Kidney (tissue), 14 donors: ENCODE data around the gene RNF11. TPM values are rescaled to one million over a fixed set of nuclear protein-coding genes. Genes with fewer than 3 reads are reported as not detected.

ENCODE experiments used
- DNase-seq, 5 donors: peaks; one replicate each; pipeline ENCODE4 v3.0.0-alpha.2; 2013 to 2020
- FAIRE-seq: peaks from 2 replicates; lab custom pipeline; 2012; peaks lifted over from hg19 to GRCh38; lab: Jason Lieb, UNC
- H3K27ac ChIP-seq, 2 donors: one replicate each; pipeline ENCODE4 v1.7.0; 2013; ENCODE audit warnings: low read depth in 2 of 2, low read length in 2 of 2, inconsistent platforms in 1 of 2
- H3K27me3 ChIP-seq: one replicate; pipeline ENCODE4 v1.7.1; 2013; ENCODE audit warnings: low read length, inconsistent platforms; ENCODE audit not compliant: control insufficient read depth, insufficient read depth
- H3K36me3 ChIP-seq, 3 donors: one replicate each; pipeline versions ENCODE4 v1.7.0 to v1.7.1; 2013; ENCODE audit warnings: low read length in 3 of 3, control low read depth in 1 of 3, inconsistent platforms in 1 of 3; ENCODE audit not compliant: insufficient read depth in 3 of 3, control insufficient read depth in 2 of 3
- H3K4me1 ChIP-seq, 3 donors: one replicate each; pipeline versions ENCODE4 v1.7.0 to v1.7.1; 2013; ENCODE audit warnings: low read length in 3 of 3, inconsistent platforms in 1 of 3, low read depth in 1 of 3; ENCODE audit not compliant: control insufficient read depth in 2 of 3, insufficient read depth in 2 of 3
- H3K4me3 ChIP-seq, 3 donors: one replicate each; pipeline versions ENCODE4 v1.7.0 to v1.8.1; 2013; ENCODE audit warnings: low read length in 3 of 3, control low read depth in 1 of 3, inconsistent platforms in 1 of 3
- H3K9ac ChIP-seq, 3 donors: one replicate each; pipeline versions ENCODE4 v1.7.0 to v1.7.1; 2013; ENCODE audit warnings: low read length in 3 of 3, control low read depth in 1 of 3, inconsistent platforms in 1 of 3
- H3K9me3 ChIP-seq, 3 donors: one replicate each; pipeline versions ENCODE4 v1.7.0 to v1.7.1; 2013; ENCODE audit warnings: low read length in 3 of 3, control low read depth in 1 of 3, inconsistent platforms in 1 of 3; ENCODE audit not compliant: control insufficient read depth in 2 of 3, insufficient read depth in 1 of 3
- intact Hi-C: fragments of 100-400 bp; cut with DNase I; formaldehyde crosslinking; loops from one replicate; pipeline ENCODE4 v1.11.1; 2022
- polyA plus RNA-seq: library from polyadenylated mRNA; stranded (reverse); fragments of 350-450 nt; fragmentation: Illumina TruSeq; extraction: RNeasy Lipid Tissue Mini Kit (QIAGEN cat#74804); gene quantifications from one replicate; pipeline ENCODE4 v1.2.3, GENCODE V29; 2014; ENCODE audit warnings: low read depth, low replicate concordance; ENCODE audit not compliant: insufficient read depth
- total RNA-seq: library from RNA; stranded (reverse); fragmentation: NEBNext Ultra II Directional; extraction: Animal tissue kit (Norgen Biotek cat#: 25700); gene quantifications from one replicate; pipeline ENCODE4 v1.2.1, GENCODE V29; 2021
- TF ChIP-seq, protein P1 (sequence below): IDR thresholded peaks from 3 replicates; pipeline ENCODE4 v1.5.1; 2012; ENCODE audit warnings: mild to moderate bottlenecking, moderate library complexity, borderline replicate concordance; ENCODE audit not compliant: insufficient read depth; ENCODE audit errors: extremely low read depth
- donor health status: control.
- donor health status: control.
- donor health status: control.
- donor health status: control.
- donor health status: control.
- donor health status: DM: yes; HTN: yes; CAD: no.
- donor health status: Normal renal cell carcinoma (clear cell type).

The RNF11 gene
- total and polyA plus RNA-seq, 2 donors from 2014 or later, result 62.5 to 105 TPM

DNA sequence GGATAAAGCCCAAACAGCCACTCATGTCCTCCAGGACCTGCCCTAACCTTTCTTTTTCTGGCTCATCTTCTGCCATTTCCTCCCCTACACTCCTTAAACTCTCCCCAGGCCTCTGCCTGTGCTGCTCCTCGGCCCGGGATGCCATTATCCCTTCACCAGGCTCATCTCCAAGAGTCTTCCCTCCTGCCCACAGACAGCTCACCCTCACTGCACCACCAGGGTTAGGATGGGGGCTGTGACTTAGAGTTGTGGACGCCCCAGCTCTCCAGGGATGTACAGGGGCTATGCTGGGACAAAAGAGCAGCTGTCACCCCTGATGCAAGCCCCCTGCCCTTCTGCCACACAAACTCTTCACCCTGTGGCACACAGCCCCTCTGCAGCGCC is 62.2 kb downstream of the RNF11 start:
- peaks cover 0 to 7% (median 0%) of the 10 kb centered on the region in 3 donors for H3K4me1 ChIP-seq
- intact Hi-C loops, result no loop called here
- no peak overlapping the region for H3K27ac ChIP-seq
- no peak overlapping the region for H3K4me3 ChIP-seq
- TF ChIP-seq, protein P1, sequence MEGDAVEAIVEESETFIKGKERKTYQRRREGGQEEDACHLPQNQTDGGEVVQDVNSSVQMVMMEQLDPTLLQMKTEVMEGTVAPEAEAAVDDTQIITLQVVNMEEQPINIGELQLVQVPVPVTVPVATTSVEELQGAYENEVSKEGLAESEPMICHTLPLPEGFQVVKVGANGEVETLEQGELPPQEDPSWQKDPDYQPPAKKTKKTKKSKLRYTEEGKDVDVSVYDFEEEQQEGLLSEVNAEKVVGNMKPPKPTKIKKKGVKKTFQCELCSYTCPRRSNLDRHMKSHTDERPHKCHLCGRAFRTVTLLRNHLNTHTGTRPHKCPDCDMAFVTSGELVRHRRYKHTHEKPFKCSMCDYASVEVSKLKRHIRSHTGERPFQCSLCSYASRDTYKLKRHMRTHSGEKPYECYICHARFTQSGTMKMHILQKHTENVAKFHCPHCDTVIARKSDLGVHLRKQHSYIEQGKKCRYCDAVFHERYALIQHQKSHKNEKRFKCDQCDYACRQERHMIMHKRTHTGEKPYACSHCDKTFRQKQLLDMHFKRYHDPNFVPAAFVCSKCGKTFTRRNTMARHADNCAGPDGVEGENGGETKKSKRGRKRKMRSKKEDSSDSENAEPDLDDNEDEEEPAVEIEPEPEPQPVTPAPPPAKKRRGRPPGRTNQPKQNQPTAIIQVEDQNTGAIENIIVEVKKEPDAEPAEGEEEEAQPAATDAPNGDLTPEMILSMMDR, result no peak
- FAIRE-seq, result no peak
- DNase-seq, result no peak
- no peaks in the 10 kb centered on the region for H3K36me3 ChIP-seq
- H3K27me3 ChIP-seq, result no peaks in the 10 kb centered on the region
- H3K9ac ChIP-seq, result no peak overlapping the region
- H3K9me3 ChIP-seq, result no peaks in the 10 kb centered on the region

DNA sequence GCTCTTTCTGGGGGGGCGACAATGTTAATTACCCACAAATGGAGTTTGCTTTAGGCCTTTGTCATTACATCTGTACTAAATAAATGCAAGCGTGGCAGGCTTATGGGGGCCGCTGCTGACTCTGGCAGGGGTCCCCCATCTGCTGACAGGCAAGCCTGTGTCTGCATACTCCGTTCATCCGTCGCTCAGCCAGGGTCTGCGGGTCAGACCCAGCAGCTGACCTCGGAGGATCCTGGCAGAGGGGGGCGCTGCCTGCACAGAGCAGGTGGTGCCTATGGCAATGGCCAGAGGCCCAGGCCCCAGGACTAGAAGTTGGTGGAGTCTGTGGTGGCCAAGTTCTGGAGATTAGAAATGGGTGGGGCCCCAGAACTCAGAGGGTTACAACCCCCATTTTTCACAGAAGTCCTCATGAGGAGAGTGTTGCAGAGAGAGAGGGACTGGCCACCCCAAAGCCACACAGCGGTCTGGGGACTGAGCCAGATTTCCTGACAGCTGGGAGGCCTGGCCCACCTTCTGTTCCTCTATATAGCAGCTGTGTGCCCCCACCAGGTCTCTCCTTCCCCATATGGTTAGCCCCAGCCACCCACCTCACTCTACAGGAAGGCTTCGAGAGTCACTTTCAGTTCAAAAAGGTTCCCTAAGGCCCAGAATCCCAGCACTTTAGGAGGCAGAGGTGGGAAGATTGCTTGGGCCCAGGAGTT is 63.3 kb downstream of the RNF11 start:
- Histone ChIP-seq H3K9ac (no peak overlapping the region), H3K9me3 (no peaks in the 10 kb centered on the region), H3K27ac (no peak overlapping the region), H3K36me3 (no peaks in the 10 kb centered on the region), H3K4me1 (peaks cover 0 to 7% (median 0%) of the 10 kb centered on the region in 3 donors), H3K4me3 (no peak overlapping the region), H3K27me3 (no peaks in the 10 kb centered on the region)
- FAIRE-seq (no peak), DNase-seq (no peak)
- TF ChIP-seq, protein P1, result no peak
- intact Hi-C loops, result no loop called here

DNA sequence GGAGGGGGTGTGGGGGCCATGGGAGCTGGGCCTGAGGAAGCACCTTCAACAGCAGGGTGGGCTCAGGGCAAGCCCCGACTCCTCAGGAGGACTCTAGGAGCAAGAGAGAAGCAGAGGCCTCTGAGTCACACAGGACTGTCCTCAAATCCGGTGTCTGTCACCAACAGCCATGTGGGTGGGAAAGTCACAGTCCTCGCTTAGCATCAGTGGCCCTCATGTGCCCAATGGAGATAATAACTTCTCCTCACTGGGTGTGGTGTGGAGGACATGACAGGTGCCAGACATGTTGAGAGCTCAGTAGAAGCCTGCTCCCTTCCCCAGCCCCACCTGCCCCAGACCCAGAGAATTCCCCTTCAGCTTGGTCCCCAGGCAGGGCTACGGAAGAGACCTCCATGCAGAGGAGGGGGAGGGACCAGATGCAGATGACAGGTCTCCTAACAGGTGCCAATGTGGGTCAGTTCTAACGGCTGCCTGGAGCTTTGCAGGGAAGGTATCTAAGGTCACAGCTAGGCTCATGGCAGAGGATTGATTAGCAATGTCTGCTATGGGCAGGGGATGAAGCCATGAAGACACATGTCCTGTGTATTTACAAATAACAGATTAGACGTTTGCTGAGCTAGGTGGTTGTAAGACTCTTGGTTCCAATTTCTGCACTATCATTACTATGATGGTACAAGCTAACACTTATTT is 64.1 kb downstream of the RNF11 start:
- Histone ChIP-seq H3K36me3 (no peaks in the 10 kb centered on the region), H3K9ac (no peak overlapping the region), H3K4me1 (peaks cover 0 to 12% (median 5%) of the 10 kb centered on the region in 3 donors), H3K27me3 (no peaks in the 10 kb centered on the region), H3K27ac (no peak overlapping the region), H3K4me3 (no peak overlapping the region), H3K9me3 (no peaks in the 10 kb centered on the region)
- intact Hi-C loops, result loop anchor here (10.0 kb wide), 1 partner anchor 235 kb away; no protein-coding TSS in a partner anchor
- TF ChIP-seq, protein P1, result no peak
- no peak for FAIRE-seq
- no peak for DNase-seq
